ENCODE results near the gene CASTOR1. TPM values are rescaled to one million over a fixed set of nuclear protein-coding genes. Genes with fewer than 3 reads are reported as not detected.

The CASTOR1 gene
- total RNA-seq, 6 experiments from 2014 or later: 0.86 to 8.6 (median 4.0) TPM

DNA sequence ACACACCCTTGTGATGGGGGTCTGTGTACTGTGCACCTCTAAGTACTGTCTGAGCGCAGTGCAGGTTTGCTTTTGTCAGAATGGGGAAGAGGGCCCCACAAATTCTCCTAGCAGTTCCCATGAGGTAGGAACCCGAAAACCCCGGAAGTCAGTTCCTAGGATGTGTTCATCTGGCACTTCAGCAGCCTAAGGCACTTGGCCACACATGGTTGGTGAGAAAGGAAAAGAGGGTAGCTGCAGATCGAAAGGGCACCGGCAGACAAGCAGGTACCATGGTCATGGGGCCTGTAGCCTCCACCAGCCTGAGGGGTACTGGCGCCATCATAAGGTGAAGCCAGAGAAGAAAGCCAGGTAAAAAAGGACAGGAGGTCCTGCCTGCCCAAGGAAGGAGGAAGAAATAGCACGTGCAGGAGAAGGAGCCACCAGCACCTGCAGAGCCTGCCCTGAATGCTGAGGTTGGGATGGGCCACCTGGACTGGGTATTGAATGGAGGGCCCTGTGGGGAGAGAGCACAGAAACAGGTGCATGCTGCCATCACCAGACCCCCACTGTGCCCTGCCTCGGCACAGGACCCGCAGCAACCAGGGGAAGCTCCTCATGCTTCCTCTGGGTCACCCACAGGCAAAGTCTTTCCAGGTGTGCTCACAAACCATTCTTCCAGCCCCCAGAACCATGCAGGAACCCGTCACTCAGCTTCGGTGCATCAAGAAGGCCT, 8.1 kb upstream of the CASTOR1 start:
- WGBS (ENCODE audit: insufficient coverage, low coverage, low lambda C conversion rate, missing lambda C conversion rate): 94% methylated on average over 6 of the region's 11 CpGs
- intact Hi-C loops (cut with DNase I): no loop called here
- no peaks in the 10 kb centered on the region for H3K4me1 ChIP-seq
- H3K4me3 ChIP-seq: no peak overlapping the region
- peaks cover 0 to 76% (median 12%) of the 10 kb centered on the region in 4 donors for H3K36me3 ChIP-seq
- TF ChIP-seq, protein P1, sequence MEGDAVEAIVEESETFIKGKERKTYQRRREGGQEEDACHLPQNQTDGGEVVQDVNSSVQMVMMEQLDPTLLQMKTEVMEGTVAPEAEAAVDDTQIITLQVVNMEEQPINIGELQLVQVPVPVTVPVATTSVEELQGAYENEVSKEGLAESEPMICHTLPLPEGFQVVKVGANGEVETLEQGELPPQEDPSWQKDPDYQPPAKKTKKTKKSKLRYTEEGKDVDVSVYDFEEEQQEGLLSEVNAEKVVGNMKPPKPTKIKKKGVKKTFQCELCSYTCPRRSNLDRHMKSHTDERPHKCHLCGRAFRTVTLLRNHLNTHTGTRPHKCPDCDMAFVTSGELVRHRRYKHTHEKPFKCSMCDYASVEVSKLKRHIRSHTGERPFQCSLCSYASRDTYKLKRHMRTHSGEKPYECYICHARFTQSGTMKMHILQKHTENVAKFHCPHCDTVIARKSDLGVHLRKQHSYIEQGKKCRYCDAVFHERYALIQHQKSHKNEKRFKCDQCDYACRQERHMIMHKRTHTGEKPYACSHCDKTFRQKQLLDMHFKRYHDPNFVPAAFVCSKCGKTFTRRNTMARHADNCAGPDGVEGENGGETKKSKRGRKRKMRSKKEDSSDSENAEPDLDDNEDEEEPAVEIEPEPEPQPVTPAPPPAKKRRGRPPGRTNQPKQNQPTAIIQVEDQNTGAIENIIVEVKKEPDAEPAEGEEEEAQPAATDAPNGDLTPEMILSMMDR (IDR thresholded peaks at IDR 0.05): no peak
- no peak for TF ChIP-seq POLR2A (IDR thresholded peaks at IDR 0.05)
- no peaks in the 10 kb centered on the region for H3K9me3 ChIP-seq
- DNase-seq (no peak), ATAC-seq (no peak)
- H3K27ac ChIP-seq: no peak overlapping the region
- no peaks in the 10 kb centered on the region for H3K27me3 ChIP-seq

DNA sequence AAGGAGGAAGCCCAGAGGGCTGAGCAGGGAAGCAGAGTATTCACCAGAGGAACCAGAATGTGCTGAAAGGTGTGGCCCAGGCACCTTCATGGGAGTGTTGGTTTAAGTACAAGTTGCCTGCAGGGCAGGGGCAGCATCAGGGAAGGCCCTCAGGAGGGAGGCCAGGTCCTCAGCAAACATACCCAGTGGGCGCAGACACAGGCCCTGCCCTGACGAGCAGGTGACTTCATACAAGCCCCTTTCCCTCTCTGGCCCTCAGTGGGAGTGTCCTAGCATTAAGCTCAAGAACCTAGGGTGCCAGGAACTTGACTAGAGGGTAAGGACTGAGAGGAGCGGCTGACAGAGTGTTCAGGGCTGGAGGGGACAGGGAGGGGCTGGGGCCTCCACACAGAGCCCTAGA, 7.5 kb upstream of the CASTOR1 start:
- intact Hi-C loops (cut with DNase I): no loop called here
- TF ChIP-seq, protein P1 (IDR thresholded peaks at IDR 0.05): no peak
- no peak for TF ChIP-seq POLR2A (IDR thresholded peaks at IDR 0.05)
- 100% methylated on average over 1 of the region's 3 CpGs for WGBS (ENCODE audit: insufficient coverage, low coverage, low lambda C conversion rate, missing lambda C conversion rate)
- ATAC-seq (no peak), DNase-seq (no peak)
- Histone ChIP-seq H3K36me3 (peaks cover 0 to 77% (median 14%) of the 10 kb centered on the region in 4 donors), H3K27me3 (no peaks in the 10 kb centered on the region), H3K9me3 (no peaks in the 10 kb centered on the region), H3K4me1 (peaks cover 0 to 3% (median under 1%) of the 10 kb centered on the region in 4 donors), H3K4me3 (no peak overlapping the region), H3K27ac (no peak overlapping the region)

DNA sequence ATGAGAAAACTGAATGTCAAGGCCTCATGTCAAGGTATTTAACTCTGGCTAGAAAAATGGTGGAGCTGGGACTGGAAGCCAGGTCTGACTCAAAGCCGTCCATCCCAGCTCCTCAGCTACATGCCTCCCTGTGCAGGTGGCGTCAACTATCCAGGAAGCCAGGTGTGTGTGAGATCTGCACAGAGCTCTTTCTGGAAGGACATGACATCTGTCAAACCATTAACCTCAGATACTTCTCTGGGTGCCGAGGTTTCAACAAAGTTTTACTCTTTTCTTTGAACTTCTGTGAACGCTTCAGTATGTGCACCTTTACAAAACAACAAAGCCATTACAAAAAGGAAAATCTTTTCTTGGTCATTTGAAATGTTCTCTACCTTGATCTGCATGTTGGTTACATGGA, 7.0 kb upstream of the CASTOR1 start:
- no peaks in the 10 kb centered on the region for H3K27me3 ChIP-seq
- WGBS (ENCODE audit: insufficient coverage, low coverage, low lambda C conversion rate, missing lambda C conversion rate): 95% methylated on average over 4 of the region's 4 CpGs
- TF ChIP-seq POLR2A (IDR thresholded peaks at IDR 0.05): no peak
- TF ChIP-seq, protein P1 (IDR thresholded peaks at IDR 0.05): no peak
- H3K27ac ChIP-seq: no peak overlapping the region
- H3K36me3 ChIP-seq: peaks cover 0 to 73% (median 14%) of the 10 kb centered on the region in 4 donors
- no peaks in the 10 kb centered on the region for H3K9me3 ChIP-seq
- no peak overlapping the region for H3K4me3 ChIP-seq
- ATAC-seq: no peak
- no peak for DNase-seq
- peaks cover 0 to 8% (median 3%) of the 10 kb centered on the region in 4 donors for H3K4me1 ChIP-seq
- intact Hi-C loops (cut with DNase I): no loop called here

DNA sequence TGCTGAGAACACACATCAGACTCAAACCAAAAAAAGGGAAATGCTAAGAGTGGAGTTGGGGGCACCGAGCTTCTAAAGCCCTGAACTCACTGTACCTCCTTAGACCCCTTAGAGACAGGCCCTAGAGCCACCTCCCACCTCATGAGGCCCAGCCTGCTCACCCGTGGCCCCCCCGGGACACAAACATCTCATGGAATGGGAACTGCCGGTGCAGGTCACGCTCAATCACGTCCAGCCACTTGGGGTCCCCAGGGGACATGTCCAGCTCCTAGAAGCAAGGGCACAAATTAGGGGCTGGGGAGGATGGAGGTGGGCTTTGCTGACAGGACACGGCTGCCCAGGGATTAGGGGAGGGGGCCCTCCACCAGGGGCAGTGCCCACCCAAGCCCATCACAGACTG, 6.3 kb upstream of the CASTOR1 start:
- ATAC-seq (no peak), DNase-seq (no peak)
- TF ChIP-seq, protein P1 (IDR thresholded peaks at IDR 0.05): no peak
- no peak for TF ChIP-seq POLR2A (IDR thresholded peaks at IDR 0.05)
- Histone ChIP-seq H3K27ac (no peak overlapping the region), H3K4me1 (peaks cover 0 to 15% (median 9%) of the 10 kb centered on the region in 4 donors), H3K36me3 (peaks cover 0 to 67% (median 14%) of the 10 kb centered on the region in 4 donors), H3K27me3 (no peaks in the 10 kb centered on the region), H3K9me3 (no peaks in the 10 kb centered on the region), H3K4me3 (no peak overlapping the region)
- intact Hi-C loops (cut with DNase I): no loop called here
- WGBS (ENCODE audit: insufficient coverage, low coverage, low lambda C conversion rate, missing lambda C conversion rate): 0% methylated on average over 1 of the region's 7 CpGs
